K562 (cell line): ENCODE measurements around the gene DHRS12. TPM values are rescaled to one million over a fixed set of nuclear protein-coding genes. Genes with fewer than 3 reads are reported as not detected.

Experiments
- C11orf30 ChIP-seq: fragments of 450-650 bp; IDR thresholded peaks from 2 replicates; pipeline ENCODE4 v1.6.1; 2016; ENCODE audit warnings: low read depth, mild to moderate bottlenecking
- CBFA2T3 ChIP-seq: fragments of 450-650 bp; IDR thresholded peaks from 2 replicates; pipeline ENCODE4 v1.6.1; 2017
- CBX2 ChIP-seq: fragments of 200-600 bp; sonication (generic); IDR thresholded peaks from one replicate; pipeline ENCODE4 v1.6.1; 2012; ENCODE audit warnings: mild to moderate bottlenecking, low read length, inconsistent platforms; ENCODE audit not compliant: insufficient read depth, poor library complexity, severe bottlenecking
- ETS2 ChIP-seq: IDR thresholded peaks from 2 replicates; pipeline ENCODE4 v1.6.1; 2016; ENCODE audit warnings: borderline replicate concordance, missing genetic modification characterization, mild to moderate bottlenecking, moderate library complexity, missing compliant biosample characterization; ENCODE audit not compliant: poor library complexity, severe bottlenecking
- GABPB1 ChIP-seq: sonication (generic); formaldehyde crosslinking; IDR thresholded peaks from 2 replicates; pipeline ENCODE4 v1.8.0; 2022; ENCODE audit warnings: mild to moderate bottlenecking, missing genetic modification reagents
- HCFC1 ChIP-seq: IDR thresholded peaks from 2 replicates; pipeline ENCODE4 v1.6.1; 2012; ENCODE audit warnings: low read depth, low read length, improper control_type of control experiment
- HDAC8 ChIP-seq: fragments of 450-650 bp; IDR thresholded peaks from 2 replicates; pipeline ENCODE4 v1.6.1; 2016; ENCODE audit warnings: mild to moderate bottlenecking, missing genetic modification characterization, moderate library complexity, missing compliant biosample characterization
- IRF9 ChIP-seq: fragments of 450-650 bp; IDR thresholded peaks from 2 replicates; pipeline ENCODE4 v1.6.1; 2016; ENCODE audit warnings: missing biosample characterization, missing genetic modification characterization
- KHSRP ChIP-seq: fragments of 450-650 bp; IDR thresholded peaks from 2 replicates; pipeline ENCODE4 v1.6.1; 2017
- NBN ChIP-seq: fragments of 450-650 bp; IDR thresholded peaks from 2 replicates; pipeline ENCODE4 v1.6.1; 2016; ENCODE audit warnings: low read depth, mild to moderate bottlenecking
- PPARD ChIP-seq: fragments of 250-450 bp; sonication (Bioruptor Pico); IDR thresholded peaks from 2 replicates; pipeline ENCODE4 v1.8.0; 2022; ENCODE audit warnings: inconsistent platforms, mild to moderate bottlenecking, moderate library complexity
- SETDB1 ChIP-seq: IDR thresholded peaks from one replicate; pipeline ENCODE4 v1.6.1; 2012; ENCODE audit warnings: low read length, control low read depth, inconsistent platforms
- SPI1 ChIP-seq: IDR thresholded peaks from 2 replicates; pipeline ENCODE4 v1.6.1; 2011; ENCODE audit warnings: low read depth, low read length, control low read depth, borderline replicate concordance
- SRSF1 ChIP-seq: fragments of 200-400 bp; formaldehyde crosslinking; IDR thresholded peaks from 2 replicates; pipeline ENCODE4 v1.6.1; 2017; ENCODE audit warnings: mild to moderate bottlenecking, low read depth, low read length, moderate library complexity
- TCFL5 ChIP-seq: fragments of 250-450 bp; sonication (Bioruptor Pico); conservative IDR thresholded peaks from 2 replicates; pipeline ENCODE4 v1.6.1; 2021; ENCODE audit warnings: mild to moderate bottlenecking, moderate library complexity, matching md5 sums
- TGIF2 ChIP-seq: sonication (generic); formaldehyde crosslinking; IDR thresholded peaks from 2 replicates; pipeline ENCODE4 v1.8.1; 2022; ENCODE audit warnings: mild to moderate bottlenecking, missing genetic modification reagents, moderate library complexity
- YY1 ChIP-seq, 3 experiments: IDR thresholded peaks; 2 replicates each; pipeline ENCODE4 v1.6.1; 2011; ENCODE audit warnings: low read length in 2 of 3, mild to moderate bottlenecking in 2 of 3, moderate library complexity in 2 of 3, borderline replicate concordance in 1 of 3, control low read depth in 1 of 3, low read depth in 1 of 3; ENCODE audit not compliant: insufficient read depth in 3 of 3, insufficient replicate concordance in 2 of 3, control insufficient read depth in 1 of 3, insufficient read length in 1 of 3; ENCODE audit errors: extremely low read depth in 1 of 3
- ZKSCAN3 ChIP-seq: fragments of 250-450 bp; sonication (Bioruptor Pico); IDR thresholded peaks from 2 replicates; pipeline ENCODE4 v1.4.0; 2020
- ZNF280A ChIP-seq: fragments of 450-650 bp; IDR thresholded peaks from 2 replicates; pipeline ENCODE4 v1.6.1; 2018; ENCODE audit warnings: mild to moderate bottlenecking, low read depth; ENCODE audit not compliant: partially characterized antibody
- ZNF398 ChIP-seq: fragments of 250-450 bp; sonication (Bioruptor Pico); IDR thresholded peaks from 2 replicates; pipeline ENCODE4 v1.8.0; 2021; ENCODE audit warnings: moderate library complexity, mild to moderate bottlenecking, inconsistent platforms
- ZNF431 ChIP-seq: sonication (generic); formaldehyde crosslinking; IDR thresholded peaks from 2 replicates; pipeline ENCODE4 v1.8.0; 2022; ENCODE audit warnings: mild to moderate bottlenecking, missing genetic modification reagents
- ZNF551 ChIP-seq: fragments of 250-450 bp; sonication (Bioruptor Pico); IDR thresholded peaks from 2 replicates; pipeline ENCODE4 v1.5.0; 2021; ENCODE audit warnings: mild to moderate bottlenecking, moderate library complexity
- ZNF586 ChIP-seq: fragments of 450-650 bp; formaldehyde crosslinking; conservative IDR thresholded peaks from 2 replicates; pipeline ENCODE4 v1.4.0; 2020; ENCODE audit warnings: mild to moderate bottlenecking, moderate library complexity
- ZNF644 ChIP-seq: fragments of 200-800 bp; sonication (Bioruptor generic); IDR thresholded peaks from 2 replicates; pipeline ENCODE4 v1.6.1; 2016; ENCODE audit warnings: low read depth, missing genetic modification characterization, missing compliant biosample characterization
- ZNF707 ChIP-seq: fragments of 250-450 bp; sonication (Bioruptor Pico); conservative IDR thresholded peaks from 2 replicates; pipeline ENCODE4 v1.8.0; 2022; ENCODE audit warnings: inconsistent platforms, mild to moderate bottlenecking, moderate library complexity
- polyA plus RNA-seq, 8 experiments: library from polyadenylated mRNA; depleted of rRNA in 4 of 8; stranded (reverse) in 5 of 8; unstranded in 3 of 8; fragments of >200 nt; fragmentation: Nextera tagmentation in 2 of 8; fragmentation: Illumina TruSeq in 1 of 8; extraction: Ambion mirVana in 2 of 8; extraction: Trizol in 1 of 8; gene quantifications; 2 replicates each; pipeline versions ENCODE4 v1.2.1 to v1.2.3, GENCODE V29; 2011 to 2014; ENCODE audit warnings: inconsistent platforms in 1 of 8, missing spikeins in 1 of 8
- total RNA-seq, 7 experiments: library from RNA; depleted of rRNA in 6 of 7; stranded (reverse); fragments of >200 nt in 6 of 7; fragmentation: Illumina TruSeq in 2 of 7; extraction: Trizol in 2 of 7; gene quantifications; 2 replicates each; pipeline versions ENCODE4 v1.2.1 to v1.2.3, GENCODE V29; 2011 to 2021; ENCODE audit warnings: low replicate concordance in 1 of 7

DHRS12 gene
- total and polyA plus RNA-seq, 9 of the 15 experiments (the other 6 are each of a cell fraction or from before 2014, with no cell fraction given) = 0.62 to 2.7 (median 0.98) TPM

- TF ChIP-seq SPI1 (no peak), YY1 (IDR thresholded peaks at IDR 0.05; ENCODE audit: borderline replicate concordance in 1 of 3, control insufficient read depth in 1 of 3, extremely low read depth in 1 of 3, insufficient read depth in 3 of 3, insufficient read length in 1 of 3, insufficient replicate concordance in 2 of 3, low read depth in 1 of 3, low read length in 2 of 3) (peak in 1 of 3 experiments; percentile 34), PPARD (CRISPR knock-in tag) (no peak), ZNF707 (CRISPR knock-in tag) (no peak), GABPB1 (CRISPR knock-in tag) (no peak), ETS2 (no peak), HDAC8 (tag) (no peak), CBX2 (no peak), SETDB1 (no peak), ZKSCAN3 (CRISPR knock-in tag) (no peak), SRSF1 (no peak), NBN (no peak), TCFL5 (no peak), ZNF280A (no peak), IRF9 (tag) (no peak), TGIF2 (CRISPR knock-in tag) (no peak), ZNF586 (CRISPR knock-in tag) (no peak), ZNF551 (CRISPR knock-in tag) (no peak), HCFC1 (no peak), ZNF644 (tag) (no peak), ZNF398 (CRISPR knock-in tag) (no peak), KHSRP (no peak), ZNF431 (CRISPR knock-in tag) (no peak), CBFA2T3 (0 out of 2 replicates have a peak, but pooled peaks have one; percentile 11), C11orf30 (peak; percentile 88)
Observed at GRCh38 chr13:51793570-51794271, 10.2 kb downstream of the DHRS12 start (continued).
